NK-92 (cell line): ENCODE data around the gene ADK.
"Not testable (repeated sequence)": the region's sequence is repeated elsewhere in the genome, so short reads cannot be mapped to it uniquely, and the experiment has no call there.

Source experiments
- DNase-seq: peaks from one replicate; lab custom pipeline; 2025; ENCODE audit not compliant: unreplicated experiment; lab: John Stamatoyannopoulos, UW

ADK gene

DNA sequence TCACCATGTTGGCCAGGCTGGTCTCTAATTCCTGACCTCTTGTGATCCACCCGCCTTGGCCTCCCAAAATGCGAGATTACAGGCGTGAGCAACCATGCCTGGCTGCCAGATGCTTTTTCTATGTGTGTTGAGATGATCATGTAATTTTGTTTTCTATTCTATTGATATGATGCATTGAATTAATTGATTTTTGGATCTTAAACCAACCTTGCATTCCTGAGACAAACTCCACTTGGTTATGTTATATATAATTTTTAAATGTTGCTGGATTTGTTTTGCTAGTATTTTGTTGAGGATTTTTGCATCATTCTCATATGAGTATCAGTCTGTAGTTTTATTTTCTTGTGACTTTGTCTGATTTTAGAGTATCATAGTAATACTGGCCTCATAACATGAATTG lies 192.8 kb downstream of the ADK start:
- no peak for DNase-seq

DNA sequence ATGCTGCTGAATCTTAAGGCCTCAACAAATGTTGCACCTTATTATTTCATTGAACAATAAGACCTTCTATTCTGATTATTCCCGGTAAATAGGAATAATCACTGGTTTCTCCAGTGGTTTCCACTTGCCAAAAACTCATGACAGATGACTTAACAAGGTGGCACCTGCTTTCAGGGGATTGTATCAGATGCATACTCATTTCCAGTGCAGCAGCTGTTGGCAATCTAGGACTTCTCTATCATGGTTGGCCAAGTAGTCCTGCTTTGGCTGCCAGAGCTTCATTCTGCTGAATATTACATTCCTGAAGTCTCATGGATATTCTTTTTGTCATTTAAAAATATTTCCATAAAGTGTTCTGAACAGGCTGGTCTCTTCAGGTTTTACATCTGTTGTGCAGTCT lies 193.3 kb downstream of the ADK start:
- DNase-seq = no peak

DNA sequence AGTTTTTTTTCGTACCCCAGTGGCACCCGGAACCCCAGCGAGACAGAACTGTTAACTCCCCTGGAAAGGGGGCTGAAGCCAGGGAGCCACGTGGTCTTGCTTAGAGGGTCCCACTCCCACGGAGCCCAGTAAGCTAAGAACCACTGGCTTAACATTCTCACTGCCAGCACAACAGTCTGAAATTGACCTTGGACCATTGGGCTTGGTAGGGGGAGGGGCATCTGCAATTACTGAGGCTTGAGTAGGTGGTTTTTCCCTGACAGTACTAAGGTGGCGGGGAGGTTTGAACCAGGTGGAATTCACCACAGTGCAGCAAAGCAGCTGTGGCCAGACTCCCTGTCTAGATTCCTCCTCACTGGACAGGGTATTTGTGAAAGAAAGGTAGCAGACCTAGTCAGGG lies 196.5 kb downstream of the ADK start:
- DNase-seq = no peak

DNA sequence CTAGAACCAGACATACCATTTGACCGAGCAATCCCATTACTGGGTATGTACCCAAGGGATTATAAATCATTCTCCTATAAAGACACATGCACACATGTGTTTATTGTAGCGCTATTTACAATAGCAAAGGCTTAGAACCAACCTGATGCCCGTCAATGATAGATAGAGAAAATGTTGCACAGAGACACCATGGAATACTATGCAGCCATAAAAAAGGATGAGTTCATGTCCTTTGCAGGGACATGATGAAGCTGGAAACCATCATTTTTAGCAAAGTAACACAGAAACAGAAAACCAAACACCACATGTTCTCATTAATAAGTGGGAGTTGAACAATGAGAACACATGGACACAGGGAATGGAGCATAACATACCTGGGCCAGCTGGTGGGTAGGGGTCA lies 202.0 kb downstream of the ADK start:
- DNase-seq = not testable (repeated sequence)

DNA sequence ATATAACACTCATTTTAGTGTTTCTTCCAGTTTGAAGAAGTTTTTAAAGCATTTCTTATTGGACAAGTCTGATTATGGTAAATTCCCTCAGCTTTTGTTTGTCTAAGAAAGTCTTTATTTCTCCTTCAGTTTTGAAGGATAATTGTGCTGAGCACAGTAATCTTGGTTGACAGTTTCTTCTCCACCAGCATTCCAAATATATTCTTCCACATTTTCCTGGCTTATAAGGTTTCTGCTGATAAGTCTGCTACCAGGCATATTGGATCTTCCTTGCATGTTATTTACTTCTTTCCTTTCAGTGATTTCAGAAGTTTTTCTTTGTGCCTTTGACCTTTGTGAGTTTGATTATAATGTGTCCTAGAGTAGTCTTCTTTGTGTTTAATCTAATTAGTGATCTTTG lies 210.7 kb downstream of the ADK start:
- DNase-seq = no peak

DNA sequence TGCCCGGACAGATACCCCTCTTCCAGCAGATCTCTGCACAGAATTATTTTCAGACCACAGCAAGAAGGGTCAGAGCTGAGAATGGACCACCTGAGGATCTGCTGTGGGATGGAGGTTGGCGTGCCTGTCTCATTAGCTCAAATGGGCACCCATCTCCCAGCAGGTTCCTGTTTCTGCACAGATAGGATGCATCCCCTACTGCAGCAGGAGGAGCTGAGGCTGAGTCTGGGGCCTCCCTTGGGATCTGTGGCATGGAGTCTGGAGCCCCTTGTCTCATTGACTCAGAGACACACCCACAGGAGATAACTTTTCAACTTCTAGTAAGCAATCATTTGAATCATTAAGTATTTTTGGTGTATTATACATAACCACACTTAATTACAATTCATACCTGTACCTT lies 212.7 kb downstream of the ADK start:
- no peak for DNase-seq

DNA sequence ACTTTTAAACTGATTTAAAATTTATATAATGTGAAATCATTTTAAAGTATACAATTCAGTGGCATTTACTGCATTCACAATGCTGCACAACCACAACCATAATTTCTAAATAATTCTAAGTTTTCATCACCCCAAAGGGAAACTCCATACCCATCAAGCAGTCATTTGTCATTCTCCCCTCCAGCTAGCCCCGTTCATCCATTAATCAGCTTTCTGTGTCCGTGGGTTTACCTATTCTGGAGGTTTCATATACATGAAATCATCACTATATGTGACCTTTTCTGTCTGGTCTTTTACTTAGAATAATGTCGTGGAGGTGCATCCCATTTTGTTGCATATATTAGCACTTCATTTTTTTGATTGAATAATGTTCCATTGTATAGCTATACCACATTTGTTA lies 214.1 kb downstream of the ADK start:
- no peak for DNase-seq

DNA sequence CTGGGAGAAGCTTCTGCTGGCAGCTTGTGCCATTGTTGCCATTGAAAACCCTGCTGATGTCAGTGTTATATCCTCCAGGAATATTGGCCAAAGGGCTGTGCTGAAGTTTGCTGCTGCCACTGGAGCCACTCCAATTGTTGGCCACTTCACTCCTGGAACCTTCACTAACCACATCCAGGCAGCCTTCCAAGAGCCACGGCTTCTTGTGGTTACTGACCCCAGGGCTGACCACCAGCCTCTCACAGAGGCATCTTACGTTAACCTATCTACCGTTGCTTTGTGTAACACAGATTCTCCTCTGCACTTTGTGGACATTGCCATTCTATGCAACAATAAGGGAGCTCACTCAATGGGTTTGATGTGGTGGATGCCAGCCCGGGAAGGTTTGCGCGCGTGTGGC lies 220.7 kb downstream of the ADK start:
- no peak for DNase-seq

DNA sequence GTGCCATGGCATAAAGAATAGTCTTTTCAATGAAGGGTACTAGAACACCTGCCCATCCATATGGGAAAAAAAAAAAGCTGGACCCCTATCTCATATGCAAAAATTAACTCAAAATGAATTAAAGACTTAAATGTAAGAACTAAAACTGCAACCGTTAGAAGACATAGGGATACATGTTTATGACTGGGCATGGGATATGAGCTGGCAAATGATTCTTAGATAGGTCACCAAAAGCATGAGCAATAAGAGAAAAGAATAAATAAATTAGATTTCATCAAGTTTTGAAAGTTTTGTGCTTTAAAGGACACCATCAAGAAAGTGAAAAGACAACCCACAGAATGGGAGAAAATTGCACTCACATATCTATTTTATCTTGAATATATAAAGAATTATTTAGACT lies 222.0 kb downstream of the ADK start:
- no peak for DNase-seq

DNA sequence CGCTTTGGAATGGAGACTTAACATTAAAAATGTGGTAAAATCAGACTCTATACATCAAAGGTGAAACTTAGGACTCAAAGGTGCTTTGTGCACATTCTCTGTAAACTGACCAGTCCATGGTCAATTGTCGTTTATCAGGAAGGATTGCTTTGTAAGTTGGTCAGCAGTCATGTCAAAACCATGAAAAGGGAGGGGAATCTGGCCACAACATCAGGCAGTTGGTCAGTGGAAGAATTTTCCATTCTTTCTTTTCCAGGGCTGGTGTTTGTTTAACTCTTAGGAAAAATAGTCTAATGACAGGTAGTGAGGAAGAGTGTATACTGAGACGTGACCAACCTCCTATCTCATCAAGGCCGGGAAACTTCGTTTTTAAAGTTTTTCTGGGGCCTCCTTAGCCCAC lies 226.5 kb downstream of the ADK start:
- no peak for DNase-seq

DNA sequence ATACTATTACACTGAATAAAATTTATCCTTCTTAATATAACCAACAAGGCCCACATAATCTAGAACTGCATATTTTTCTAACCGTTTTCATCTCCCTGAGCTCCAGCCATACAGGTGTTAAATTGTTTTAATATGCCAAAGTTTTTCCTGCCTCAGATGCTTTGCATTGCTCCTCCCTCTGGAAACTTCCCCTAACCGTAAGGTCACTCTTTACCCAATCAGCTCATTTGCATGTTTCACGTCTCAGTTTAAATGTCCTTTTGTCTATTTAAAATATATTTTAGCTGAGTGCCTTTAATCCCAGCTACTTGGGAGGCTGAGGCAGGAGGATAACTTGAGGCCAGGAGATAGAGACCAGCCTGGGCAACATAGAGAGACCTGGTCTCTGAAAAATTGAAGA lies 228.5 kb downstream of the ADK start:
- DNase-seq = no peak

DNA sequence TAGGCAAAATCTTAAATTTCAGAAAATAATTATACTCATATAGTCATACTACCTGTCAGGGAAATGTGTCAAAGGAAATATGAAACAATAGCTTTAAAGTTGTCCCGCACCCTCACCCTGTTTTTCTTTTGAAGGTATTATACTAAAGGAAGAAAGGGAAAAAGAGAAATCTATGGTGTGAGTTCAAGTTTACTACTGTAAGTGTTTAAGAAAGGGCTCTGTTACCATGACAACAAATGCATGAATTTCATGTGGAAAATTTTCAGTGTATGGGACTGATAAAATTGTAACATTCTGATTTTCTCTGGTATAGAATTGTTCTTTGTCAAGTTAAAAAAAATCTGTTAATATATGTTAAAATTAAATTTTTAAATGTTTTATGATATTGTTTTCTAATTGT lies 229.8 kb downstream of the ADK start:
- no peak for DNase-seq

DNA sequence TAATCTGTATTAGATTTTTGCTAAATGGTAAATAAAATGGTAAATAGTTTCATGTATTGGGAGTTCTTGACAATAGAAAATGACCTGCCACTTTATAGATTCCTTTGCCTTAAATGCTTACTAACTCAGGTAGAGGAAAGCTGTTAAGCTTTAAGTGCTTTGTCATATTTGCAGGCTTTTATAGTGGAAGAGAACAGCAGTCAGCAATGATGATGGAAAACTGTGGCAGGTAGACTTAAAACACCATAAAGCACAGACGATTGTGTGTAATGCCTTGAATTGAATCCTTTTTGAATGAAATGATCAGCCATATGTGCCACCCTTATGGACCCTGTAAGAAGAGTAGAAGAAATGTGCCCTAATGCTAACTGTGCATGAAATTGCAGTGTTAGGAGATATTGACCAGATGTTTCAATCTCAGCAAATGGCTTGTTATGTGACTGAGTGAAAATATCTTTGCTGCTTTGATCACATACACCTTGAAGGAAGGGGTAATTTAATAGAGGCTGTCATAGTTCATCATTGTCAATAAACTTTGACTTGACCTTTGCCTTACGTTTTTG lies 230.4 kb downstream of the ADK start:
- no peak for DNase-seq

DNA sequence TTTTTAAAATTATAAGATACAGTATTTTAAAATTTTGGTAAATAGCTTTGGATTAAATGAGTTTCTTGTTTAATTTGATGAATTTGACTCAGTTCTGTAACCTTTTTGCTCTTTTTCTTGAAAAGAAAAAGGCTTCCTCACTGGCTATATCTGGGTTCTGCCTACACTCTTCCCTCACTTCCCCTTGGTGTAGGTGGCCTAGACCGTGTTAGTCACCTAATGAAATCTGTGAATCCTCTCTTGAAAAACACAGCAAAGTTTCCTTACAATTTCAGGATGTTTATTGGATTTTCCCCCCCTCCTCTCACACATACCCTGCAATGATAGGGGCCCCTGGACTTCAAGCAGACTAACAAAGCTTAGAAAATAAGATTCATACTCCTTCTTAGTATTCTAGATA lies 231.6 kb downstream of the ADK start:
- no peak for DNase-seq

DNA sequence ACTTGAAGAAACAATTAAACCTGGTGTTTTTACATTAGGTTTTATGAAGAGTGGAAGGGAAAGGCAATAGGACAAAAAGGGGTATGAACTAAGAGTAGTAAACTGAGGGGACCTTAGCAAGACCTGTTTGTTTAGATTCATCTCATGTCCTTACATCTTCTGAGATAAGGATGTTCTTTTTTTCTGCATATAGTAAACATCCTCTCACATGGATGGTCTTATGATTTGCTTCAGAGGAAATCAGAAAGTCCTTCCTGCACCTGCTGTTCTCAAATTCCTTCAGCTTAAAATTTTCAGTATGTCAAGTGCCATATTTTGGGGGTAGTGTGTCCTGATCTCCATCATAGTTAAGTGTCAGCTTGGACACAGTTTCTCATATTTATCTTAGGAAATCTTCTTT lies 232.6 kb downstream of the ADK start:
- no peak for DNase-seq

DNA sequence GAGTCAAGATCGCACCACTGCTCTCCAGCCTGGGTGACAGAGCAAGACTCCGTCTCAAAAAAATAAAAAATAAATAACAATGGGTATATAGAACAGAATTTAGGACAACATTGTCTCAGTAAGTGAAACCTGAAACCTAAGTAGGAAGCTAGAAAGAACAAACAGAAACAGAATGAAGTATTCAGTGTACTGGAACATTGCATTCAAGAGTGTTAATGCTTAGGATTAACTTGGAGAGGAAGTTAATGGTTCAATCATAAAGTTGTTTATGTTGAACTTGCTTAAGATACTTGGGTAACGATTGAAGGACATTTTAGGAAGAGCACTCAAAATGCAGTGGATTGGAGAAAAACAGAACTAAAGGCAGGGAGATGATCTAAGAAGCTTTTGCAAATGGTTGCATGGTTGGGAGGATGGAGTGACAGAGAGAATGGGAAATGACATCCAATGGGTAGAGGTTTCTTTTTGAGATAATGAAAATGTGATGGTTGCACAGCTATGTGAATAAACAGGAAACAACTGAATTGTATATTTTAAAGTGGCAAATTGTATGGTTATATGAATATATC lies 233.7 kb downstream of the ADK start:
- no peak for DNase-seq

DNA sequence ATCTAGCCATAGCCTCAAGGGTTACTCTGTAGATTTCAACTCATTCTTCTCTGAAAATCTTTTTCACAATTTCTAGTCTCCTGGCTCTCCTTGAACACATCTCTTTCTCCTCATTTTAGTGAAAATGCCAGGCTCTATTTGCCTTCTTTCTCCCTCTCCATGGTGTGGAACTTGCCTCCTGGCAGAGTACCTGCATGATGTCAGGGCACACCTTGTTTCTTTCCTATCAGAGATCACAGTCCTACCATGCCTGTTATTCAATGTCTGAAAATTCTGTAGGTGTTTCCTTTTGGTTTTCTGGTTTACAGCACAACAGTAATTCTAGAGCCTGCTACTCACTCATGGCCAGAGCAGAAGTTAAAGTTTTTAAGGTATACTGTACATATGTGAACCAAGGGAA lies 237.8 kb downstream of the ADK start:
- DNase-seq = no peak

DNA sequence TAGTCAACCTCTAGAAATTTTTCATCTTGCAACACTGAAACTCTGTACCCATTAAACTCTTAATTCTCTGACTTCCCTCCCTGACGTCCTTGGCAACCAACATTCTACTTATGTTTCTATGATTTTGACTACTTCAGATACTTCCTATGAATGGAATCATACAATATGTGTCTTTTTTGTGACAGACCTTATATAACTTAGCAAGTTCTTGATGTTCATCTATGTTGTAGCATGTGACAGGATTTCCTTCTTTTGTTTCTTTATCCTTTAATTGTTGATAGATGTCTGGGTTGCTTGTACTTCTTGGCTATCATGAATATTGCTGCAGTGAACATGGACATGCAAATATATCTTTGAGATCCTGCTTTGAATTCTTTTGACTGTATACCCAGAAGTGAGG lies 240.8 kb downstream of the ADK start:
- no peak for DNase-seq

DNA sequence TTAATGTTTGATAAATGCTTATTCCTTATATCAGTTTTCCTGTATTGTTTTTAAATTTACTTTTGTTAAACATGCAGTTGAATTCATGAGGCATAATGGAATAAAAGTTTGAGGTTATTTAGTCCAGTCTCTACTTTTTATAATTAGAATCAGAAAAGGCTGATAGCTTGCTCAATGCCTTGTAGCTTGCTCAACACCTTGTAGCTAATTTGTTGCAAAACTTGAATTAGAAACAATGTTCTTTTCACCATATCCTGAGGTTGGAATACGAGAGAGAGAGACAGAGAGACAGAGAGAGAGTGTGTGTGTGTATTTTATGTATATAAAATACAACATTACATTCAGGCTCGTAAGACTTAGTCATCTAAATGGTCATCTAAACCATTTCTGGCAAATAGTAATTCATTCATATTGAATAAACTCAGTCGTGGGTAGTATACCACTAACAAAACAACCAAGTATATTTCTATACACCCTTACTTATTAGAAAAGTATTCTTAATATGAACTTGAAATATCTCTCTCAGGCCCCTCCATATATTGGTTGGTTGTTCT lies 243.5 kb downstream of the ADK start:
- no peak for DNase-seq

DNA sequence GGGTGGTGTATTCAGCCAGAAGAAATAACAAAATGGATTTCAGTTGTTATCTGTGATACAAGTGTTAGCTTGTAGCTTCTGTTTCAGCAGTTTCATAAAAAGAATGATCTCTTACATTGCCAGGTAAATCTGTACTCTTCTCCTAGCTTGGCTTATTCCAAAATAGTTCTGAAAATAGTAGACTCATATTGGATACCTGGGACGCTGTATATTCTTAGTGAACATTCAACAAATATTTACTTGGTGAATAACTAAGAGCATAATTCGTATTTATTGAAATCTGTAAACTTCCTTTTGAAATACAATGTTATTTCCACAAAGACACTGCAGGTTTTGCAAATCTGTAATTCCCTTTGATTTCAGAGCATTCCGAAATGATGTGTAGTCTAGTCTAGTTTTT lies 249.2 kb downstream of the ADK start:
- DNase-seq = no peak

DNA sequence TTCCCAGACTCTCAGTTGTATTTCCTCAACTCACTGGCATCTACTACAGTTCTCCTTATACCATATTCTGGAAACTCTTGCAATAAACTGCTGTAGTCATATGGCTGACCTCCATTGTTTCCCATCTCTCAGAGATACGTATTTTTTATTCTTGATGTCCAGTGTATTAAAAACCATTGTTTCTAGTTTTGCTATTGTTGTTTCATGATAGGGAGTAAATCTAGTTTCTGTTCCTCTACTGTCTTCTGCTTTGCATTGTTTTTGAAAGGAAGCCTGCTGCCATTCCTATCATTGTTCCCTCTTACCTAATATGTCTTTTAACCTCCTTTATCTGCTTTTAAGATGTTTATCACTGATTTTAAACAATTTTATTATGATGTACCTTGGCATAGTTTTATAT lies 255.0 kb downstream of the ADK start:
- no peak for DNase-seq

DNA sequence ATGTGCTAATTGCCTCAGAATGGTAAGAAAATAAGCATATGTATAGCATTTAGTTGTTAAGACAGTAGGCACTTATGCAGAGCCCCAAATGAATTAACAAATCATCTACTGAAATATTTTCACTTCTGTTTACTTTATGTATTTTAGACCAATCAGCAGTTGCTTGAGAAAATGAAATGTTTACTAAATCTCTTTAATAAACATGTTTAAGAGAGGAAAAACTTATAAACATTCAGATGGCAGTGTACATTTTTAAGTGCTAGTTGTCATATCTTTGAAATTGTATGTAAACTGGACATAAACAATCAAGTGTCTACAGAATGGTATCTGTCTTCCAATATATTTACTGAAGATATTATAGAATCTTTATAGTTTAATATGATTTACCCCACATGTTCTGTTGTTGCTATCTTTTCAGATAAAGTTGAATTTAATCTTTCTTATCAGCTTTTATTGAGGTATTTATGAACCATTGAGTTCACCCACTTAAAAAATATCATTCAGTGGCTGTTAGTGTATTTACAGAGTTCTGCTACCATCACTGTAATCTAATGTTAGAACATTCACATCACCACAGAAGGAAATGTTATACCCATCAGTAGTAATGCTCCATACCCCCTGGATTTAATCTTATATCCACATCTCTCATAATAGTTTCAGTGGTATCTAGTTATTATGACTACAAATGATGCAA lies 264.3 kb downstream of the ADK start:
- no peak for DNase-seq

DNA sequence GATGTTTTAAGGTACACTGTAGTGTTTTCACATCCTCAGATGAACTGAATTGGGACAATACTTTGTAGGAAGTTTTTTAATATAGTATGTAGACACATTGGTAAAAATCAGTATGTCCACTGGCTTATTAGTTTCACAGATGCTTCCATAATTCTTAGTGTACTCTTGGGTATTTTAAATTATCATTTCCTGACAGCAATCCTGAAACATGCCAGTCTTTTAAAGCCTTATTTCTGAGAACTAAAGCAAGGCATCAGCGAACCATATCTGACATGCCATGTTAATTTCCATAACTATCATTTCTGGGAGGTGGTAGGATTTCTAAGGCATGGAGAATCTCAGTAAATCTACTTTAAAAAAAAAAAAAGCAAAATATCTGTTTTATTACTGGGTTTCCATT lies 266.4 kb downstream of the ADK start:
- no peak for DNase-seq
